Measurements from ENCODE around the gene PNKP. TPM values are rescaled to one million over a fixed set of nuclear protein-coding genes. Genes with fewer than 3 reads are reported as not detected.

Gene PNKP
- total and polyA plus RNA-seq, 10 of the 15 experiments (the other 5 are each of a cell fraction or from before 2014, with no cell fraction given), result 2.9 to 82.3 (median 33.2) TPM

DNA sequence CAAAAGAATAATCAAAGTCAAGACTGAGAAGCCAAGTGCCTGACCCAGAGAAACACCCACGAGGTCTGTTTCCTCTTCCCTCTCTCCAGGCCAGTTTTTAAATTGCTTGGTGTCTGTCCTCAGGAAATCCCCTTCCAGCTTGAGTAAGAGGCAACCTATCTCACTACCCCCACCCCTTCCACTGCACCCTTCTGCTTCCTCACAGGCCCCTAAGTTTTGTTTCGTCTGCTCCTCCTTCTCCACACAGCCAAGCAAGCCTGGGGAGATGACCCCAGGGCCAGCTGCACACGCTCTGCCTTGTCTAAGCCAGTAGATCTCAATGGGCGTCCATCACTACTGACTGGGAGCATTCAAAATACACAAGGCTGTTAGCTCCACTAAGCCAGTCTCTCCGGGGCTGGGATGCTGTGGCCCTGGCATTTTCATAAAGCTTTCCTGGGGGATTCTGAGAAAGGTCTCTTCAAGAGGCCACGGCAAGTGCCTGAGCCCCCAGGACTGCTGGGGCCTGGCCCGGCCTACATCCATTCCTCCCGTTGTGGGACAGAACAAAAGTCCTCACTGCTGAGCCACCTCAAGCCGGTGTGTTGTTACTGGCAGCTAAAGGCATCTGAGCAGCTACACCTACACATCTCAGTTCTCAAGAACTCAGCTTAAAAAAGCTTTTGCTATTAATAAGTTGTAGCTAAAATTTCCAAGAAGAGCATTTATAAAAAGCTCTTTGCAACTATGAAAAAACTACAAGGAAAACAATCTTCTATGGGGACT lies 44.2 kb upstream of the PNKP start (continued):
- TF ChIP-seq TAF1 (IDR thresholded peaks at IDR 0.05; ENCODE audit: borderline replicate concordance, low read depth, low read length) (0 out of 2 replicates have a peak, but pooled peaks have one; percentile 18), ATF2 (IDR thresholded peaks at IDR 0.05; ENCODE audit: low read length) (no peak; the same call in 1 of the 2 replicates), SIN3A (IDR thresholded peaks at IDR 0.05; ENCODE audit: low read depth, low read length) (no peak), CREM (IDR thresholded peaks at IDR 0.05; ENCODE audit: low read depth) (peak; percentile 43; the same call in 1 of the 2 replicates), NBN (IDR thresholded peaks at IDR 0.05) (peak; percentile 82), IRF4 (IDR thresholded peaks at IDR 0.05; ENCODE audit: low read depth, low read length) (0 out of 2 replicates have a peak, but pooled peaks have one; percentile 20), PML (IDR thresholded peaks at IDR 0.05; ENCODE audit: low read length) (peak; percentile 78; the same call in 1 of the 2 replicates), MYC (IDR thresholded peaks at IDR 0.05; ENCODE audit: insufficient read depth, insufficient read length, insufficient replicate concordance, low read length, severe bottlenecking) (no peak), MXI1 (IDR thresholded peaks at IDR 0.05; ENCODE audit: low read depth, low read length) (no peak), MTA3 (IDR thresholded peaks at IDR 0.05; ENCODE audit: borderline replicate concordance, low read length) (no peak), MEF2B (IDR thresholded peaks at IDR 0.05; ENCODE audit: partially characterized antibody, poor library complexity, severe bottlenecking) (peak; percentile 14), CREB1 (IDR thresholded peaks at IDR 0.05; ENCODE audit: low read depth) (peak; percentile 19; the same call in 1 of the 2 replicates), POLR2AphosphoS2 (IDR thresholded peaks at IDR 0.05; ENCODE audit: low read depth, low read length) (no peak), ZBED1 (IDR thresholded peaks at IDR 0.05; ENCODE audit: borderline replicate concordance) (no peak), EGR1 (IDR thresholded peaks at IDR 0.05; ENCODE audit: borderline replicate concordance in 1 of 2, low read depth in 2 of 2, low read length in 2 of 2) (0 out of 3 replicates have a peak, but pooled peaks of 1 of the 2 experiments have one; percentile 6), NFYB (IDR thresholded peaks at IDR 0.05; ENCODE audit: insufficient read depth, low read depth, low read length) (peak; percentile 9; the same call in 1 of the 2 replicates), EED (IDR thresholded peaks at IDR 0.05; ENCODE audit: low read depth) (peak; percentile 85), STAT1 (conservative IDR thresholded peaks at IDR 0.05) (no peak), LARP7 (IDR thresholded peaks at IDR 0.05) (peak; percentile 51; the same call in 1 of the 2 replicates), RUNX3 (IDR thresholded peaks at IDR 0.05; ENCODE audit: low read length) (peak; percentile 56), JUND (IDR thresholded peaks at IDR 0.05; ENCODE audit: low read depth, low read length) (no peak), HDGF (IDR thresholded peaks at IDR 0.05) (peak; percentile 84), GATAD2B (conservative IDR thresholded peaks at IDR 0.05; ENCODE audit: low read depth) (0 out of 2 replicates have a peak, but pooled peaks have one; percentile 30), STAT3 (IDR thresholded peaks at IDR 0.05; ENCODE audit: low read depth, low read length) (no peak)
- TF ChIP-seq, protein P1, sequence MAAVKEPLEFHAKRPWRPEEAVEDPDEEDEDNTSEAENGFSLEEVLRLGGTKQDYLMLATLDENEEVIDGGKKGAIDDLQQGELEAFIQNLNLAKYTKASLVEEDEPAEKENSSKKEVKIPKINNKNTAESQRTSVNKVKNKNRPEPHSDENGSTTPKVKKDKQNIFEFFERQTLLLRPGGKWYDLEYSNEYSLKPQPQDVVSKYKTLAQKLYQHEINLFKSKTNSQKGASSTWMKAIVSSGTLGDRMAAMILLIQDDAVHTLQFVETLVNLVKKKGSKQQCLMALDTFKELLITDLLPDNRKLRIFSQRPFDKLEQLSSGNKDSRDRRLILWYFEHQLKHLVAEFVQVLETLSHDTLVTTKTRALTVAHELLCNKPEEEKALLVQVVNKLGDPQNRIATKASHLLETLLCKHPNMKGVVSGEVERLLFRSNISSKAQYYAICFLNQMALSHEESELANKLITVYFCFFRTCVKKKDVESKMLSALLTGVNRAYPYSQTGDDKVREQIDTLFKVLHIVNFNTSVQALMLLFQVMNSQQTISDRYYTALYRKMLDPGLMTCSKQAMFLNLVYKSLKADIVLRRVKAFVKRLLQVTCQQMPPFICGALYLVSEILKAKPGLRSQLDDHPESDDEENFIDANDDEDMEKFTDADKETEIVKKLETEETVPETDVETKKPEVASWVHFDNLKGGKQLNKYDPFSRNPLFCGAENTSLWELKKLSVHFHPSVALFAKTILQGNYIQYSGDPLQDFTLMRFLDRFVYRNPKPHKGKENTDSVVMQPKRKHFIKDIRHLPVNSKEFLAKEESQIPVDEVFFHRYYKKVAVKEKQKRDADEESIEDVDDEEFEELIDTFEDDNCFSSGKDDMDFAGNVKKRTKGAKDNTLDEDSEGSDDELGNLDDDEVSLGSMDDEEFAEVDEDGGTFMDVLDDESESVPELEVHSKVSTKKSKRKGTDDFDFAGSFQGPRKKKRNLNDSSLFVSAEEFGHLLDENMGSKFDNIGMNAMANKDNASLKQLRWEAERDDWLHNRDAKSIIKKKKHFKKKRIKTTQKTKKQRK (IDR thresholded peaks at IDR 0.05; ENCODE audit: low read depth, low read length), result no peak
- TF ChIP-seq, protein P2, sequence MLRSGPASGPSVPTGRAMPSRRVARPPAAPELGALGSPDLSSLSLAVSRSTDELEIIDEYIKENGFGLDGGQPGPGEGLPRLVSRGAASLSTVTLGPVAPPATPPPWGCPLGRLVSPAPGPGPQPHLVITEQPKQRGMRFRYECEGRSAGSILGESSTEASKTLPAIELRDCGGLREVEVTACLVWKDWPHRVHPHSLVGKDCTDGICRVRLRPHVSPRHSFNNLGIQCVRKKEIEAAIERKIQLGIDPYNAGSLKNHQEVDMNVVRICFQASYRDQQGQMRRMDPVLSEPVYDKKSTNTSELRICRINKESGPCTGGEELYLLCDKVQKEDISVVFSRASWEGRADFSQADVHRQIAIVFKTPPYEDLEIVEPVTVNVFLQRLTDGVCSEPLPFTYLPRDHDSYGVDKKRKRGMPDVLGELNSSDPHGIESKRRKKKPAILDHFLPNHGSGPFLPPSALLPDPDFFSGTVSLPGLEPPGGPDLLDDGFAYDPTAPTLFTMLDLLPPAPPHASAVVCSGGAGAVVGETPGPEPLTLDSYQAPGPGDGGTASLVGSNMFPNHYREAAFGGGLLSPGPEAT (IDR thresholded peaks at IDR 0.05; ENCODE audit: low read depth), result peak; percentile 92
